Suprapubic skin (tissue), 3 donors: ENCODE results near the gene NLRC5.

ENCODE experiments used
- POLR2AphosphoS5 ChIP-seq, 3 donors: sonication (generic); formaldehyde crosslinking; IDR thresholded peaks; one replicate each; pipeline ENCODE4 v1.6.1; 2017; ENCODE audit warnings: antibody characterized with exemption in 3 of 3
- TF ChIP-seq, protein P1 (sequence below), 2 donors: fragments of 200-600 bp in 1 of 2; fragments of 450-650 bp in 1 of 2; sonication (generic) in 1 of 2; IDR thresholded peaks; one replicate each; pipeline ENCODE4 v1.5.1; 2016 to 2019; ENCODE audit warnings: antibody characterized with exemption in 2 of 2, mild to moderate bottlenecking in 1 of 2, moderate library complexity in 1 of 2

DNA sequence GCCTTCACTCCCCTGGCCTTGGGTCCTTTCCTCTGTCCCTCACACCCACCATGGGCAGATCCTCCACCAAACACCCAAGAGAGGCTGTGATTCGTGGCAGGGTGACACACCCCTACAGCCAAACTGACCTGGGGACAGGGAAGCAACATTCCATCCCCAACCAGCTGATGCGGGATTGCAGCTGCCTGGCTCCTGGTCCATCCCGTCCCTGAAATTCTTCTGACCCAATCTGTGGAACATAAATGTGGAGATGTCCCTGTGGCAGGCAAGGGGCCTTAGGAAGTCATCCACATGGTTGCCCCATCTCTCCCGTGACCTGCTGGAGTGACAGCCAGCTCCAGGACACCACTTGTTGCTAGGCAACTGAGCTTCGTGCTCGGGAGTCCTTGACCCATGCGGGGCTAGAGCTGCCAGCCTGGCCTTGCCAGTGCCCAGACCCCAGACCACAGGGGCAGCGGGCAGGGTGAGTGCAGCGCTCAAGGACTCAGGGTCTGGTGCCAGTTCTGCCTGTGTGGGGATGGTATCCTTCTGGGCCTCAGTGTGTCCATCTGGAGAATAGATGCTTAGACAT lies 69.0 kb downstream of the NLRC5 start:
- TF ChIP-seq, protein P1, sequence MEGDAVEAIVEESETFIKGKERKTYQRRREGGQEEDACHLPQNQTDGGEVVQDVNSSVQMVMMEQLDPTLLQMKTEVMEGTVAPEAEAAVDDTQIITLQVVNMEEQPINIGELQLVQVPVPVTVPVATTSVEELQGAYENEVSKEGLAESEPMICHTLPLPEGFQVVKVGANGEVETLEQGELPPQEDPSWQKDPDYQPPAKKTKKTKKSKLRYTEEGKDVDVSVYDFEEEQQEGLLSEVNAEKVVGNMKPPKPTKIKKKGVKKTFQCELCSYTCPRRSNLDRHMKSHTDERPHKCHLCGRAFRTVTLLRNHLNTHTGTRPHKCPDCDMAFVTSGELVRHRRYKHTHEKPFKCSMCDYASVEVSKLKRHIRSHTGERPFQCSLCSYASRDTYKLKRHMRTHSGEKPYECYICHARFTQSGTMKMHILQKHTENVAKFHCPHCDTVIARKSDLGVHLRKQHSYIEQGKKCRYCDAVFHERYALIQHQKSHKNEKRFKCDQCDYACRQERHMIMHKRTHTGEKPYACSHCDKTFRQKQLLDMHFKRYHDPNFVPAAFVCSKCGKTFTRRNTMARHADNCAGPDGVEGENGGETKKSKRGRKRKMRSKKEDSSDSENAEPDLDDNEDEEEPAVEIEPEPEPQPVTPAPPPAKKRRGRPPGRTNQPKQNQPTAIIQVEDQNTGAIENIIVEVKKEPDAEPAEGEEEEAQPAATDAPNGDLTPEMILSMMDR (IDR thresholded peaks at IDR 0.05) = no peak
- TF ChIP-seq POLR2AphosphoS5 (IDR thresholded peaks at IDR 0.05) = no peak
